NOMO-1 treated with dmso at 0.1 percent for 144 hours (cell line): ENCODE measurements around the gene SPPL2B.
A peak's percentile ranks its signal among the peaks of the same experiment; 100 is the strongest.
"Not testable (repeated sequence)": the region's sequence is repeated elsewhere in the genome, so short reads cannot be mapped to it uniquely, and the experiment has no call there.

Experiments
- DNase-seq: peaks from one replicate; lab custom pipeline; 2025; ENCODE audit not compliant: unreplicated experiment; lab: John Stamatoyannopoulos, UW

SPPL2B gene

DNA sequence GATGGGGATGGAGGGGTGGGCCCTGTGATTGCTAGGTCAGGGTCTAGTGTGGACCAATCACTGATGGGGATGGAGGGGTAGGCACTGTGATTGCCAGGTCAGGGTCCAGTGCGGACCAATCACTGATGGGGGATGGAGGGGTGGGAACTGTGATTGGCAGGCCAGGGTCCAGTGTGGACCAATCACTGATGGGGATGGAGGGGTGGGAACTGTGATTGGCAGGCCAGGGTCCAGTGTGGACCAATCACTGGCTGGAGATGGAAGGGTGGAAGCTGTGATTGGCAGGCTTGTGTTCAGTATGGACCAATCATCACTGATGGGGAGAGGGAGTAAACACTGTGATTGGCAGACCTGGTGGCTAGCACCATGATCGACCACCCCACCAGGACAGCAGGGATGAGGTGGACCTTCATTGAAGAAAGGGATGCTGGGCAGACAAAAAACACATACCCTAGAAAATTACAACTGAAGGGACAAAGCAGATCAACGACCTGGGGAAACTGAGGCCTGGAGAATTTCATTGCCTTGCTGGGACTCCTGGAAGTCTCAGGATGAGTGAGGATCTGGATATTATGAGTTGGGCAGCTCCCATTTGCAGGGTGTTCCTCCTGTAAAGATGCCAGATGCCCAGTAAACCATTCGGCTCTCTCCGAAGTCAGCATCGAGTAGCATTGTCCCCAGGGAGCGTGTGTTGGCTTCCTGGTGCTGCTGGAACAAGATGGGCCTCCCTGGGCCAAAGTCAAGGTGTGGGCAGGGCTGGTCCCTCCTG lies 47.1 kb downstream of the SPPL2B start:
- DNase-seq = no peak

DNA sequence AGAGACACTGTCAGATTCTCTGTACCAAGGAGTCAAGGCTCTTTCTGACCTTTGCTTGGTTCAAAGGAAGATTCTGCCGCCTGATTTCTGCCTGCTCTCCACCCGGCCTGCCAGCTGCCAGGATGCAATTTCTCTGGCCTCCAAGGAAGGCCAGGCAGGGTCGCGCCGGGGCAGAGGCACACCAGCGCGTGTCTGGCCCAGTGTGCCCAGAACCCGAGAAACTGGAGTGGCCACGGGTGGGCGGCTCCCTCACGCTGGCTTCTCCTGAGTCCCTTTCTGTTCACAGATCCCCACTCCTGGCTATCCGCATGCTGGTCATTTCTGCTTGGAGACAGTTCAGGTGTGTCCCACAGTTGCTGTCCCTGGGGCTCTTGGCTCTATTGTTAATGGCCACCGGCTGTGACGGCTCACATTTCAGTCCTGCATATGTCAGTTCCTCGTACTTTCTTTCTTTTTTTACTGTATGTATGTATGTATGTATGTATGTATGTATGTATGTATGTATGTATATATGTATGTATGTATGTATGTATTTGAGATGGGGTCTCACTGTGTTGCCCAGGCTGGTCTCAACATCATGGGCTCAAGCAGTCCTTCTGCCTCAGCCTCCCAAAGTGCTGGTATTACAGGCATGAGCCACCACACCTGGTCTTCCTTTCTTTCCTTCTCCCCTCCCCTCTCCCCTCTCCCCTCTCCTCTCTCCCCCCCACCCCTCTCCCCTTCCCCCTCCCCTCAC lies 48.5 kb downstream of the SPPL2B start:
- no peak for DNase-seq

DNA sequence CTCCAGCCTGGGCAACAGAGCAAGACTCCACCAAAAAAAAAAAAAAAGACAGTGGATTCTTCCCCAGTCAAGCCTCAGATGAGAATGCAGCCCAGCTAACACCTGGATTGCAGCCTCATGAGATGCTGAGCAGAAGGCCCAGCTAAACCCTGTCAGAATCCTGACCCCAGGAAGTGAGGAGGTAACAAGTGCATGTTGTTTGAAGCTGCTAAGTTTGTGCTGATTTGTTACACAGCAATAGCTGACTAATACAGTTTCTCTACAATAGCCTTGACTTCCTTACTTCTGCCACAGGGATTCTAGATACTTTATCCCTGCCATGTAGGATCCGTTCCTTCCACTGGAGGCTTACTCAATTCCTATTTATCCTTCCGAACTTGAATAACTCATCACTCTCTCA lies 52.1 kb downstream of the SPPL2B start:
- DNase-seq = no peak

DNA sequence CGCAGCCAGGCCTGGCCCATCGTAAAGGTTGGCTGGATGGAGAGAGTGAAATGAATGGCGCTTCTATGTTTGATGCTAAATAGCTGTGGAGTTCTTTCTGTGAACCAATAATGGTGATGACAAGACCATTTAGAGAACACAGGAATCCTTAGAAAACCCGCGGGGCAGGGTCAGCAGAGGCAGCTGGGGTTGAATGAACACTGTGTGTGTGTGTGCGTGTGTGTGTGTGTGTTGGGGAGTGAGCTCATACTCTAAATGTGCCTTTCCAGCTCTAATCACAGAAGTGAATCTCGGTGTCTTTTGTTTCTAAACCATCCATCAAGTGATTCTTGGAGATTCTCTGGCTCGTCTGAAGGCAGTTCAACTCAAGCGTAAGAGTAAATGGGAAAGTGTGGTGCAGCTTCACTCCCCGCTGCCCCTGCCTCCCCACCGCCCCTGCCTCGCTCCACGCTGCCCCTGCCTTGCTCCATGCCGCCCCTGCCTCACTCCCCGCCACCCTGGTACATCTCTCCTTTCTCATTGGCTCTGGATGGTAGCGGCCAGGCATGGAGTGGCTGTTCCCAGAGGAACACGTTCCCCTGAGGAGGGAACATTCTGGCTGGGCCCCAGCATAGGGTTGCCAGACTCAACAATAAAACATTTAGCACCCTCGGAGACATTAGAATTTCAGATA lies 52.8 kb downstream of the SPPL2B start:
- no peak for DNase-seq

DNA sequence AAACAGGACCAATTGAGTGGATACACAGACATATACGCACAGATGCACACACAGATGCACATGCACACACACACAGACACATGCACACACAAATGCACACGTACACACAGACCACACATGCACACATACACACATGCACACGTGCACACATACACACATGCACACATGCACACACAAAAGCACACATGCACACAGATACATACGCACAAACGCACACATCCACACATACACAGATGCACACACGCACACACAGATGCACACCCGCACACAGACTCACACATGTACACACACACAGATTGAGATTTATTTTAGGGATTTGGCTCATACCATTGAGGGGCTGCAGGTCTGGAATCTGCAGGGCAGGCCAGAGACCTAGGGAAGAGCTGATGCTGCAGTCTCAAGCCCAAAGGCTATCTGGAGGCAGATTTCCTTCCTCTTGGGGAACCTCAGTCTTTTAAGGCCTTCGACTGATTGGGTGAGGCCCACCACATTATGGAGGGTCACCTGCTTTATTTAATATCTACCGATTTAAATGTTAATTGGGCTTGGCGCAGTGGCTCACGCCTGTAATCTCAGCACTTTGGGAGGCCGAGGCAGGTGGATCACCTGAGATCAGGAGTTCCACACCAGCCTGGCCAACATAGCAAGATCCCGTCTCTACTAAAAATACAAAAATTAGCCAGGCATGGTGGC lies 54.2 kb downstream of the SPPL2B start:
- no peak for DNase-seq

DNA sequence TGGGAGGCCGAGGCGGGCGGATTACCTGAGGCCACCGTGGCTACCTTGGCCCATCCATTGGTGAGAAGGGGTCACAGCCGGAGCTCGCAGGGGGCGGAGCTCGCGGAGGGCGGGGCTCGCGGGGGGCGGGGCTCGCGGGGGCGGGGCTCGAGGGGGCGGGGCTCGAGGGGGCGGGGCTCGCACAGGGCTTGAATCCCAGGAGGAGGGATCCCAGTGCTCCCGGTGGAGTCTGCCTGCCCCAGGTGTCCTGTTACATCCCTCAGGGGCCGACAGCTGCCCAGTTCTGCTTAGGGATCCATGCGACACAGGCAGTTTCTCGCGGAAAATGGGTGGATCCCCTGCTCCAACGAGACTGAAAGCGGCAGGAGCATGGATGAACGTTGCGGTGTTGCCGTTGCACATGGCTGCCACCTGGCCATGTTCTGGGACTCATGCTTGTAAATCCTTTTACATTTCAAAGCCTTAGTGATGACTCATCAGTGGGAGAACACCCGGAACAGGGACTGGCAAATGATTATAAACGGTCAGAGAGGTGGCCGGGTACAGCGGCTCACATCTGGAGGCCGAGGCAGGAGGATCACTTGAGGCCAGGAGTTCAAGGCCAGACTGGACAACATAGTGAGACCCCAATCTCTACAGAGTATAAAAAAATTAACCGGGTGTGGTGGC lies 56.7 kb downstream of the SPPL2B start:
- no peak for DNase-seq

DNA sequence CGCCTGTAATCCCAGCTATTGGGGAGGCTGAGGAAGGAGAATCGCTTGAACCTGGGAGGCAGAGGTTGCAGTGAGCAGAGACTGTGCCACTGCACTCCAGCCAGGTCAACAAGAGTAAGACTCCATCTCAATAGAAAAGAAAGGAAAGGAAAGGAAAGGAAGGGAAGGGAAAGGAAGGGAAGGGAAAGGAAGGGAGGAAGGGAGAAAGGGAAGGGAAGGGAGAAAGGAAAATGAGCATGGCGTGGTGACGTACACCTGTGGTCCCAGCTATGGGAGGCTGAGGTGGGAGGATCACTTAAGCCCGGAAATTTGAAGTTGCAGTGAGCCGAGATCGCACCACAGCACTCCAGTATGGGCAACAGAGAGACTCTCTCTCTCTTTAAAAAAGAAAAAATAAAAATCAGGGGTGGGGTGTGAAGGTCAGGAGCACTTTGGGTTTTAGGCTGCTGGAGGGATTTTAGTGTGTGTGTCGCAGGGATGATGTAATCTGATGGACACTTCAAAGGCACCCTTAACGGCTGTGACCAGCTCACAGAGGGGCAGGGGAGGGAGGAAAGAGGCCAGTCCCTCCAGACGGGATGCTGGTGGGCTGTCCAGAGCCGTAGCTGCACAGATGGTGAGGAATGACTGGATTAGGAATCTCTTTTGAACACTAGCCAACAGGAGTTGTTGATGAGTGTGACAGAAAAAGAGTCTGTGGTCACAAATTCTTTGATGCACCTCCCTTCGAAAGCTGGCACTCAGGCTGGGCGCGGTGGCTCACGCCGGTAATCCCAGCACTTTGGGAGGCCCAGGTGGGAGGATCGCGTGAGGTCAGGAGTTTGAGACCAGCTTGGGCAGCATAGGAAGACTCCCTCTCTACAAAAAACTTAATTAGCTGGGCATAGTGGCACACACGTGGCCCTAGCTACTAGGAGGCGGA lies 59.1 kb downstream of the SPPL2B start:
- DNase-seq = no peak

DNA sequence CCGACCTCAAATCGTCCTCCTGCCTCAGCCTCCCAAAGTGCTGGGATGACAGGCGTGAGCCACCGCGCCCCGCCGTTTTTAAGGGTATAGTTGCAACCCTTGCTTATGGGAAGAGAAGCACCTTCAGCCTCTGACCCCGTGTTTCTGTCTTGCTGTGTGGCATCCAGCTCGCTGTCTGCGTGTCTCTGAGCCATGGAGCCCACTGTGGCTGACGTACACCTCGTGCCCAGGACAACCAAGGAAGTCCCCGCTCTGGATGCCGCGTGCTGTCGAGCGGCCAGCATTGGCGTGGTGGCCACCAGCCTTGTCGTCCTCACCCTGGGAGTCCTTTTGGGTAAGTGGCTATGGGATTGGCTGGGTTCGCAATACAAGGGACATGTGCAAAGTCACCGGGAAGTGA lies 61.1 kb downstream of the SPPL2B start:
- no peak for DNase-seq

DNA sequence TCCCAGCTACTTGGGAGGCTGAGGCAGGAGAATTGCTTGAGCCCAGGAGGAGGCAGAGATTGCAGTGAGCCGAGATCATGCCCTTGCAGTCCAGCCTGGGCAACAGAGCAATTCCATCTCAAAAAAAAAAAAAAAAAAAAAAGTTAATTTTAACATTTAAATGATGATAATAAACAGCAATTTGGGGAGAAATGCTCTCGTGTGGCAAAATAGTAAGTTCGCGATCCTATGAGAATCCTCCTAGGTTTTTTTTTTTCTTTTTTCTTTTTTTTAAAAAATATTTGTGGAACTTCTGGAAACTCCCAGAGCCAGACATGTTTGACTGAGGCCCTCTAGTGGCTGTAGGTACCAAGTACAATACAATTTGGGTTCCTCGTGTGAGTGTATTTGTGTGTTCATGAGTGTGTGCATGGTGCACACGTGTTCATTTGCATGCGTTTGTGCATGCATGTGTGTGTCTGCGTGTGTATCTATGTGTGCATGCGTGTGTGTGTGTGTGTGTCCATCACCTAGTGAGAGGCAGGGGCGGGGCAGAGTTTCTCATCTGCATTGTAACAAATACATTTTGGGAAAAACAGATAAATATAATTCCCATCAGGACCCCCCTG lies 62.7 kb downstream of the SPPL2B start:
- no peak for DNase-seq

DNA sequence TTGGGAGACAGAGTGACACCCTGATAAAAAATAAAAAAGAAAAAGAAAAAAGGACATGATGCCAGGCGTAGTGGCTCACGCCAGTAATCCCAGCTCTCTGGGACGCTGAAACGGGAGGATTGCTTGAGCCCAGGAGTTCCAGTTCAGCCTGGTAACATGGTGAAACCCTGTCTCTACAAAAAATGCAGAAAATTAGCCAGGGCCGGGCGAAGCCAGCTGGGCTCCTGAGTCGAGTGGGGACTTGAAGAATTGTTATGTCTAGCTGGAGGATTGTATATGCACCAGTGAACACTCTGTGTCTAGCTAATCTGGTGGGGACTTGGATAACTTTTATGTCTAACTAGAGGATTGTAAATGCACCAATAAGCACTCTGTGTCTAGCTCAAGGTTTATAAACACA lies 63.9 kb downstream of the SPPL2B start:
- DNase-seq = no peak

DNA sequence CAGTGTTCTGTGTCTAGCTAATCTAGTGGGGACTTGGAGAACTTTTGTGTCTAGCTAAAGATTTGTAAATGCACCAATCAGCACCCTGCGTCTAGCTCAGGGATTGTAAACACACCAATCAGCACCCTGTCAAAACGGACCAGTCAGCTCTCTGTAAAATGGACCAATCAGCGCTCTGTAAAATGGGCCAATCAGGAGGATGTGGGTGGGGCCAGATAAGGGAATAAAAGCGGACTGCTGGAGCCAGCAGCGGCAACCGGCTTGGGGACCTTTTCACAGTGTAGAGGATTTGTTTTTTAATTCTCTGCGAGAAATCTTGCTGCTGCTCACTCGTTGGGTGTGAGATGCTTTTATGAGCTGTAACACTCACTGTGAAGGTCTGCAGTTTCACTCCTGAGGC lies 64.4 kb downstream of the SPPL2B start:
- DNase-seq = not testable (repeated sequence)

DNA sequence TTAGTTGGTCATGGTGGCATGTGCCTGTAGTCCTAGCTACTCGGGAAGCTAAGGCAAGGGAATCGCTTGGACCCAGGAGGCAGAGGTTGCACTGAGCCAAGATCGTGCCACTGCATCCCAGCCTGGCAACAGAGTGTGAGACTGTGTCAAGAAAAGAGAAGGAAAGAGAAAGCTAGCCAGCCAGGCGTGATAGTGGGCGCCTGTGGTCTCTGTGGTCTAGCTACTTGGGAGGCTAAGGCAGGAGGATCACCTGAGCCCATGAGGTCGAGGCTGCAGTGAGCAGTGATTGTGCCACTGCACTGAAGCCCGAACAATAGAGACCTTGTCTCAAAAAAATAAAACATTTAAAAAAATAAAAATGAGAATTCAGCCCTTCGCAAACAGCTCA lies 65.6 kb downstream of the SPPL2B start:
- peak; percentile 53 for DNase-seq

DNA sequence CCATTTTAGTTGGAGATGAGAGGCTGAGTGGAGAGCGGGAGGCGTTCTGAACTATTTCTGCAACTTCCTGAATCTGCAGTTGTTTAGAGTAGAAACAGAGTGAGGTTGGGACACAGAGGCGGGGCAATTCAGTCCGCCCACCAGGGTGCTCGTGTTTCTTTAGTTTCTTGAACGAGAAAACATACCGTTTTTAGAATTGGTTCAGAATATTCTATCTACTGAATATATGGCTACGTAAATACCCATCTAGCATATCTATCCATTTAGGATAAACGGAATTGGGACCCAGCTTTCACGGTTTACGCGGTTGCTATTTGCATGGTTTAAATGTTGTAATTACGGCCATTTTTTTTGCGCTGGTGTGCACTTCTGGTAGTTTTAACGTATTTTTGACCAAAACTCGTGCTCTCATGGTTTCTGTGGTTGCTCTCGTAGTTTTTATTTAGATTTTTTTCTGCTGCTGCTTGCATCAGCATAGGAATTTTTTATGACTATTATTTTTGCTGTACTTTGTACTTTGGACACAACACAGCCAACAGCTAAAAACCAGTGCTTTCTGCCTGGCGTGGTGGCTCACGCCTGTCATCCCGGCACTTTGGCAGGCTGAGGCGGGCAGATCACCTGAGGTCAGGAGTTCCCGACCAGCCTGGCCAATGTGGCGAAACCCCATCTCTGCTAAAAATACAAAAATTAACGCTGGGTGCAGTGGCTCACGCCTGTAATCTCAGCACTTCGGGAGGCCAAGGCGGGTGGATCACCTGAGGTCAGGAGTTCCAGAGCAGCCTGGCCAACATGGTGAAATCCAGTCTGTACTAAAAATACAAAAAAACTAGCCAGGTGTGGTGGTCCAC lies 66.2 kb downstream of the SPPL2B start:
- peak; percentile 84 for DNase-seq

DNA sequence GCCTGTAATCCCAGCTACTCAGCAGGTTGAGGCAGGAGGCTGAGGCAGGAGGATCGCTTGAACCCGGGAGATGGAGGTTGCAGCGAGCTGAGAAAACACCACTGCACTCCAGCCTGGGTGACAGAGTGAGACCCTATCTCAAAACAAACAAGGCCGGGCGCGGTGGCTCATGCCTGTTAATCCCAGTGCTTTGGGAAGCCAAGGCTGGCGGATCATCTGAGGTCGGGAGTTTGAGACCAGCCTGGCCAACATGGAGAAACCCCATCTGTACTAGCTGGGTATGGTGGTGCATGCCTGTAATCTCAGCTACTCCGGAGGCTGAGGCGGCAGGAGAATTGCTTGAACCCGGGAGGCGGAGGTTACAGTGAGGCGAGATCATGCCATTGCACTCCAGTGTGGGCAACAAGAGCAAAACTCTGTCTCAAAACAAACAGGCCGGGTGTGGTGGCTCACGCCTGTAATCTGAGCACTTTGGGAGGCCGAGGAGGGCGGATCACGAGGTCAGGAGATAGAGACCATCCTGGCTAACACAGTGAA lies 66.9 kb downstream of the SPPL2B start:
- not testable (repeated sequence) for DNase-seq

DNA sequence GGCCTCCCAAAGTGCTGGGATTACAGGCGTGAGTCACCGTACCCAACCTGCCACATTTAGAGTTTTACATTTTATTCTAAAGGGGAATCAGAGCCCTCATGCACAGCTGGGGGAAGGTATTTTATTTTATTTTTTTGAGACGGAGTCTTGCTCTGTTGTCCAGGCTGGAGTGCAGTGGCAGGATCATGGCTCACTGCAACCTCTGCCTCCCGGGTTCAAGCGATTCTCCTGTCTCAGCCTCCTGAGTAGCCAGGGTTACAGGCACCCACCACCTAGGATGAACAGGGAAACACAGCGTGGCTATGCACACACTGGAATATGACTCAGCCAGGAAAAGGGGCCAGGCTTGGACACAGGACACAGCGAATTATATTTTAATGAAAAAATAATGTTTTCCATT lies 68.7 kb downstream of the SPPL2B start:
- not testable (repeated sequence) for DNase-seq

DNA sequence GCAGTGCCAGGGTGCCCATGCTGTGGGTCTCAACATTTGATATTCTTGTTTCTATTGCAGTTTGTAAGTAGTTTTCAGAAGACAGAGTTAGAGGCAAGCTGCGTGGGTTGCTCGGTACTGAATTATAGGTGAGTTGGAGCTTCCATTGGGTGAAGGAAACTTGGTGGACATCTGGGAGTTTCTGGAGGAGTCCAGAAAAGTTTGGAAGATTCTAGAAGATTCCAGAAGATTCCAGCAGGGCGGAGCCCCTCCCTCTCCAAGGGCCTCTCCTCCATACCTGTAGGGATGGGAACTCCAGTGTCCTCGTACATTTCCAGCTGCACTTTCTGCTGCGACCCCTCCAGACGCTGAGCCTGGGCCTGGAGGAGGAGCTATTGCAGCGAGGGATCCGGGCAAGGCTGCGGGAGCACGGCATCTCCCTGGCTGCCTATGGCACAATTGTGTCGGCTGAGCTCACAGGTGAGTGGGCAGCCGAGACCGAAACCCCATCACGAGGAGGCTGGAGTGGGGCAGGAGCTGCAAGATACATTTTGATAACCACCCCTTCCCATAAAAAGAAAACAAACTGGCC lies 70.3 kb downstream of the SPPL2B start:
- no peak for DNase-seq

DNA sequence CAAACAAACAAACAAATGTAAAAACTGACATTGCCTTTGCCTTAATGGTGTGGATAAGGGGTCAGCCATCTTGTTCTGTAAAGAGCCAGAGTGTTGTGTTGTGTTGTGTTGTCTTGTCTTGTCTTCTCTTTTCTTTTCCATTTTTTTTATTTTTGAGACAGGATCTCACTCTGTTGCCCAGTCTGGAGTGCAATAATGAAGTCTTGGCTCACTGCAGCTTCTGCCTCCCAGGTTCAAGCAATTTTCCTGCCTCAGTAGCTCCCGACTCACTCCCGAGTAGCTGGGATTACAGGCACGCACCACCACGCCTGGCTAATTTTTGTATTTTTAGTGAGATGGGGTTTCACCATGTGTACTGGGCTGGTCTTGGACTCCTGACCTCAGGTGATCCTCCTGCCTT lies 71.1 kb downstream of the SPPL2B start:
- no peak for DNase-seq
